Left renal cortex interstitium (tissue), 4 donors: ENCODE measurements around the gene IFNAR1. TPM values are rescaled to one million over a fixed set of nuclear protein-coding genes. Genes with fewer than 3 reads are reported as not detected.
A peak's percentile ranks its signal among the peaks of the same experiment; 100 is the strongest.
"Not testable (repeated sequence)": the region's sequence is repeated elsewhere in the genome, so short reads cannot be mapped to it uniquely, and the experiment has no call there.

Source experiments
- DNase-seq, 4 donors: peaks; one replicate each; pipeline ENCODE4 v3.0.0-alpha.2; 2013; ENCODE audit warnings: low read depth in 4 of 4, low spot score in 2 of 4, missing footprints in 1 of 4
- polyA plus RNA-seq, 4 donors: library from polyadenylated mRNA; unstranded; fragments of 120-200 nt; gene quantifications; one replicate each; pipeline ENCODE4 v1.2.1, GENCODE V29; 2013; ENCODE audit not compliant: insufficient read length in 4 of 4

The IFNAR1 gene
- polyA plus RNA-seq, 4 donors, result 33.2 to 37.2 (median 36.5) TPM

GRCh38 chr21:33339135-33339534 is 14.4 kb downstream of the IFNAR1 start:
- no peak for DNase-seq

- DNase-seq, result no peak
These were observed 15.1 kb downstream of the IFNAR1 start for GRCh38 chr21:33339918-33340317.

GRCh38 chr21:33345751-33346238 is 21.0 kb downstream of the IFNAR1 start:
- DNase-seq, result no peak

GRCh38 chr21:33348706-33349105 is 23.9 kb downstream of the IFNAR1 start:
- DNase-seq, result no peak

GRCh38 chr21:33350676-33351075 is 25.9 kb downstream of the IFNAR1 start:
- no peak for DNase-seq

- no peak for DNase-seq
These were observed 30.6 kb downstream of the IFNAR1 start for GRCh38 chr21:33355355-33355754.

GRCh38 chr21:33355996-33356395 is 31.2 kb downstream of the IFNAR1 start:
- no peak for DNase-seq

- no peak for DNase-seq
These were observed 32.4 kb downstream of the IFNAR1 start for GRCh38 chr21:33357177-33357576.

GRCh38 chr21:33359446-33359845 is 34.7 kb downstream of the IFNAR1 start:
- DNase-seq, result no peak

GRCh38 chr21:33360281-33360680 is 35.5 kb downstream of the IFNAR1 start:
- no peak for DNase-seq

GRCh38 chr21:33360881-33361602 is 36.3 kb downstream of the IFNAR1 start:
- DNase-seq, result peak in 1 of 4 donors; percentile 44

- DNase-seq, result no peak
These were observed 37.3 kb downstream of the IFNAR1 start for GRCh38 chr21:33362044-33362555.

- not testable (repeated sequence) for DNase-seq
These were observed 39.3 kb downstream of the IFNAR1 start for GRCh38 chr21:33363911-33364609.

GRCh38 chr21:33364830-33365229 is 40.1 kb downstream of the IFNAR1 start:
- no peak for DNase-seq

GRCh38 chr21:33367309-33367973 is 42.7 kb downstream of the IFNAR1 start:
- DNase-seq, result no peak

- no peak for DNase-seq
These were observed 43.4 kb downstream of the IFNAR1 start for GRCh38 chr21:33368124-33368523.

- no peak for DNase-seq
These were observed 43.8 kb downstream of the IFNAR1 start for GRCh38 chr21:33368576-33368975.

- no peak for DNase-seq
These were observed 44.8 kb downstream of the IFNAR1 start for GRCh38 chr21:33369586-33369985.

GRCh38 chr21:33370305-33370704 is 45.5 kb downstream of the IFNAR1 start:
- DNase-seq, result no peak

GRCh38 chr21:33371366-33371765 is 46.6 kb downstream of the IFNAR1 start:
- no peak for DNase-seq

GRCh38 chr21:33372582-33372981 is 47.8 kb downstream of the IFNAR1 start:
- DNase-seq, result no peak
